ENCODE measurements around the gene XIAP.

XIAP gene

DNA sequence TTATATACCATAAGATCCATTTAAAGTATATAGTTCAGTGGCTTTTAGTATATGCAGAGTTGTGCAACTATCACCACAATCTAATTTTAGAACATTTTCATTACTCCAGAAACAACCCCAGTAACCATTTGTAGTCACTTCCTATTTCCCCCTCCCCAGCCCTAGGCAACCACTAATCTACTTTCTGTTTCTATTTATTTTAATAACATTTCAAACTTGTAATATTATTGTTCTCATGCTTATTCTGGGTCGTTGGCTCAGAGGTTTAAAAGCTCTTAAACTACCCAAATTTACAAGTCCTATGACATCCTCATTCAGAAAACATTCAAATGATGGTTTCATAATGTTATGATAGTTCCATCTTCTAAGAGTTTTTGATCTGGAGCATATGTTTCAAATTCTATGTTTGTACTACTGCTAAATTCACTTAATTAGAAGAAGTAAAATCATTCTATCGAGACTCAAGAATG, 18.4 kb downstream of the XIAP start:
- Histone ChIP-seq H2AFZ (ENCODE audit: insufficient read depth, low read length, poor library complexity) (no peak overlapping the region), H3K14ac (ENCODE audit: low read length) (no peak overlapping the region), H4K91ac (ENCODE audit: low read depth, low read length) (no peak overlapping the region), H2BK5ac (ENCODE audit: low read depth, low read length, poor library complexity) (no peak overlapping the region), H3K4me2 (ENCODE audit: low read length) (no peak overlapping the region), H3K4me1 (ENCODE audit: control insufficient read depth in 1 of 2, insufficient read depth in 2 of 2, low read length in 2 of 2) (no peaks in the 10 kb centered on the region), H2BK12ac (ENCODE audit: low read length) (no peak overlapping the region), H3K27me3 (ENCODE audit: insufficient read depth, low read length) (no peaks in the 10 kb centered on the region), H3K79me1 (ENCODE audit: low read length) (no peaks in the 10 kb centered on the region), H3K27ac (ENCODE audit: low read depth, low read length) (no peak overlapping the region), H2AK5ac (ENCODE audit: low read length) (no peak overlapping the region), H4K12ac (ENCODE audit: low read depth, low read length) (no peak overlapping the region), H4K8ac (ENCODE audit: low read depth, low read length) (no peak overlapping the region), H3K4ac (ENCODE audit: low read depth, low read length) (no peak overlapping the region), H2BK120ac (ENCODE audit: insufficient read depth, low read length, poor library complexity) (no peak overlapping the region), H3K23ac (ENCODE audit: low read length) (no peak overlapping the region), H3K79me2 (ENCODE audit: control insufficient read depth, insufficient read depth, low read length, poor library complexity) (no peaks in the 10 kb centered on the region), H3K9ac (ENCODE audit: low read length) (no peak overlapping the region), H3K9me3 (ENCODE audit: insufficient read depth, low read depth, low read length) (no peaks in the 10 kb centered on the region), H3K36me3 (ENCODE audit: control insufficient read depth in 1 of 2, insufficient read depth in 2 of 2, low read length in 2 of 2) (peaks cover 0 to 2% of the 10 kb centered on the region in 2 experiments), H3K4me3 (ENCODE audit: low read depth, low read length) (no peak overlapping the region), H3K18ac (ENCODE audit: low read length) (no peak overlapping the region)
- WGBS (ENCODE audit: extremely low coverage, insufficient coverage, insufficient read length): no CpG with 5 or more reads among the region's 2 CpGs
- DNase-seq: no peak

DNA sequence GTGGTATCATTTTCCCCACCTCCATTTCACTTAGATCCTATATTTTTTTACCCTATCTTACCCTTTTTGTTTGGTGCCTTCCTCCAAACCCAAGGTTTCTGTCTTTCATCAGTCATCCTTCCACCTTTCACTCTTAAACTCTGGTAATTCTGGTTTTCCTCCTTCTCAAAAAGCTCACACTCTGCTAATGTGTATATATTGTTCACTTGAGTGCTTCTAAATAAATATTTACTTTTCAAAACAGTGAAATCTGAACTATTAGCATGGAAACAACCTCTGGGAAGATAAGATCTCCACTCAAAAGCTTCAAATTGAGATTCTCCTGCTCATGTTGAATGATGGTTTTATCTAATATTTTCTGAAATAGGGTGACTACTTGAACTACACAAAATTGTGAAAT, 21.5 kb downstream of the XIAP start:
- H2BK120ac ChIP-seq (ENCODE audit: insufficient read depth, low read length, poor library complexity): no peak overlapping the region
- no peak overlapping the region for H3K27ac ChIP-seq (ENCODE audit: low read depth, low read length)
- H2AFZ ChIP-seq (ENCODE audit: insufficient read depth, low read length, poor library complexity): no peak overlapping the region
- no peak overlapping the region for H3K23ac ChIP-seq (ENCODE audit: low read length)
- H3K4ac ChIP-seq (ENCODE audit: low read depth, low read length): no peak overlapping the region
- H3K27me3 ChIP-seq (ENCODE audit: insufficient read depth, low read length): no peaks in the 10 kb centered on the region
- H4K91ac ChIP-seq (ENCODE audit: low read depth, low read length): no peak overlapping the region
- H3K9ac ChIP-seq (ENCODE audit: low read length): no peak overlapping the region
- no peak overlapping the region for H3K4me3 ChIP-seq (ENCODE audit: low read depth, low read length)
- no peak overlapping the region for H4K12ac ChIP-seq (ENCODE audit: low read depth, low read length)
- no peak overlapping the region for H3K14ac ChIP-seq (ENCODE audit: low read length)
- no peak overlapping the region for H2AK5ac ChIP-seq (ENCODE audit: low read length)
- peaks cover 0 to 2% of the 10 kb centered on the region in 2 experiments for H3K36me3 ChIP-seq (ENCODE audit: control insufficient read depth in 1 of 2, insufficient read depth in 2 of 2, low read length in 2 of 2)
- no peak overlapping the region for H2BK5ac ChIP-seq (ENCODE audit: low read depth, low read length, poor library complexity)
- no peak overlapping the region for H3K18ac ChIP-seq (ENCODE audit: low read length)
- no peaks in the 10 kb centered on the region for H3K79me2 ChIP-seq (ENCODE audit: control insufficient read depth, insufficient read depth, low read length, poor library complexity)
- H3K4me1 ChIP-seq (ENCODE audit: control insufficient read depth in 1 of 2, insufficient read depth in 2 of 2, low read length in 2 of 2): no peaks in the 10 kb centered on the region
- H3K9me3 ChIP-seq (ENCODE audit: insufficient read depth, low read depth, low read length): no peaks in the 10 kb centered on the region
- DNase-seq: no peak
- no peak overlapping the region for H2BK12ac ChIP-seq (ENCODE audit: low read length)
- H3K4me2 ChIP-seq (ENCODE audit: low read length): no peak overlapping the region
- no peaks in the 10 kb centered on the region for H3K79me1 ChIP-seq (ENCODE audit: low read length)
- H4K8ac ChIP-seq (ENCODE audit: low read depth, low read length): no peak overlapping the region

DNA sequence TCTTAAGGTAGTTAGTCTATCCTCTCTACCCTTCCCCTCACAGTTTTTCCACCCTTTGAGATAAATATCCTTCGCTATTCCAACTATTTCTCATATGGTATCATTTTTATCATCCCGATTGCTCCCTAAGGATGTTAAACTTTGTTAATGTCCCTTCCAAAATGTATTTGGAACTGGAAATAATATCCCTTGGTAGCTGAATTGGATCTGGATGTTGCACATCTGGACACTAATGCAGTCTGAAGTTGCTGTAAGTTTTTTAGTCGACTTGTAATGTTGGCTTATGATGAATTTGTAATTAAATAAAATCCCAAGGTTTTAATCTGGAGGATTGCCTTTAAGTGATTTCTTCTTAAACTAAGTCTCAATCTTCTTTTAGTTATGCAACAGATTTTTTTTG, 22.5 kb downstream of the XIAP start:
- Histone ChIP-seq H3K4me1 (ENCODE audit: control insufficient read depth in 1 of 2, insufficient read depth in 2 of 2, low read length in 2 of 2) (no peaks in the 10 kb centered on the region), H3K79me1 (ENCODE audit: low read length) (no peaks in the 10 kb centered on the region), H3K4me2 (ENCODE audit: low read length) (no peak overlapping the region), H3K27ac (ENCODE audit: low read depth, low read length) (no peak overlapping the region), H4K8ac (ENCODE audit: low read depth, low read length) (no peak overlapping the region), H3K18ac (ENCODE audit: low read length) (no peak overlapping the region), H3K14ac (ENCODE audit: low read length) (no peak overlapping the region), H3K4me3 (ENCODE audit: low read depth, low read length) (no peak overlapping the region), H3K9ac (ENCODE audit: low read length) (no peak overlapping the region), H3K4ac (ENCODE audit: low read depth, low read length) (no peak overlapping the region), H2BK120ac (ENCODE audit: insufficient read depth, low read length, poor library complexity) (no peak overlapping the region), H2BK12ac (ENCODE audit: low read length) (no peak overlapping the region), H4K91ac (ENCODE audit: low read depth, low read length) (no peak overlapping the region), H2AK5ac (ENCODE audit: low read length) (no peak overlapping the region), H3K9me3 (ENCODE audit: insufficient read depth, low read depth, low read length) (no peaks in the 10 kb centered on the region), H3K79me2 (ENCODE audit: control insufficient read depth, insufficient read depth, low read length, poor library complexity) (no peaks in the 10 kb centered on the region), H2BK5ac (ENCODE audit: low read depth, low read length, poor library complexity) (no peak overlapping the region), H2AFZ (ENCODE audit: insufficient read depth, low read length, poor library complexity) (no peak overlapping the region), H4K12ac (ENCODE audit: low read depth, low read length) (no peak overlapping the region), H3K36me3 (ENCODE audit: control insufficient read depth in 1 of 2, insufficient read depth in 2 of 2, low read length in 2 of 2) (peaks cover 0 to 2% of the 10 kb centered on the region in 2 experiments), H3K27me3 (ENCODE audit: insufficient read depth, low read length) (no peaks in the 10 kb centered on the region), H3K23ac (ENCODE audit: low read length) (no peak overlapping the region)
- no peak for DNase-seq
- no CpG with 5 or more reads among the region's 3 CpGs for WGBS (ENCODE audit: extremely low coverage, insufficient coverage, insufficient read length)

- no peak overlapping the region for H3K4me3 ChIP-seq (ENCODE audit: low read depth, low read length)
- no peaks in the 10 kb centered on the region for H3K27me3 ChIP-seq (ENCODE audit: insufficient read depth, low read length)
- H3K9me3 ChIP-seq (ENCODE audit: insufficient read depth, low read depth, low read length): no peaks in the 10 kb centered on the region
- H3K4ac ChIP-seq (ENCODE audit: low read depth, low read length): no peak overlapping the region
- no peak overlapping the region for H4K8ac ChIP-seq (ENCODE audit: low read depth, low read length)
- no peak overlapping the region for H3K14ac ChIP-seq (ENCODE audit: low read length)
- no peak overlapping the region for H4K91ac ChIP-seq (ENCODE audit: low read depth, low read length)
- no peak overlapping the region for H2BK5ac ChIP-seq (ENCODE audit: low read depth, low read length, poor library complexity)
- H3K9ac ChIP-seq (ENCODE audit: low read length): no peak overlapping the region
- H2BK12ac ChIP-seq (ENCODE audit: low read length): no peak overlapping the region
- no peaks in the 10 kb centered on the region for H3K79me1 ChIP-seq (ENCODE audit: low read length)
- no peak overlapping the region for H3K27ac ChIP-seq (ENCODE audit: low read depth, low read length)
- no peaks in the 10 kb centered on the region for H3K4me1 ChIP-seq (ENCODE audit: control insufficient read depth in 1 of 2, insufficient read depth in 2 of 2, low read length in 2 of 2)
- H2BK120ac ChIP-seq (ENCODE audit: insufficient read depth, low read length, poor library complexity): no peak overlapping the region
- H2AFZ ChIP-seq (ENCODE audit: insufficient read depth, low read length, poor library complexity): no peak overlapping the region
- no peak overlapping the region for H3K18ac ChIP-seq (ENCODE audit: low read length)
- H4K12ac ChIP-seq (ENCODE audit: low read depth, low read length): no peak overlapping the region
- no peaks in the 10 kb centered on the region for H3K79me2 ChIP-seq (ENCODE audit: control insufficient read depth, insufficient read depth, low read length, poor library complexity)
- no peak overlapping the region for H3K23ac ChIP-seq (ENCODE audit: low read length)
- no peak overlapping the region for H3K4me2 ChIP-seq (ENCODE audit: low read length)
- H2AK5ac ChIP-seq (ENCODE audit: low read length): no peak overlapping the region
- H3K36me3 ChIP-seq (ENCODE audit: control insufficient read depth in 1 of 2, insufficient read depth in 2 of 2, low read length in 2 of 2): peaks cover 1 to 4% of the 10 kb centered on the region in 2 experiments
- peak; percentile 6 to 73 for DNase-seq
Observed at GRCh38 chrX:123884809-123885408, 25.1 kb downstream of the XIAP start.
